Neural cell (in vitro differentiated cells): ENCODE data around the gene ZNF774.
A peak's percentile ranks its signal among the peaks of the same experiment; 100 is the strongest.
"Not testable (repeated sequence)": the region's sequence is repeated elsewhere in the genome, so short reads cannot be mapped to it uniquely, and the experiment has no call there.

Source experiments
- EP300 ChIP-seq: fragments of 450-650 bp; conservative IDR thresholded peaks from 2 replicates; pipeline ENCODE4 v1.6.1; 2014; ENCODE audit warnings: antibody characterized with exemption, mild to moderate bottlenecking, moderate library complexity; ENCODE audit not compliant: poor library complexity, severe bottlenecking
- EZH2 ChIP-seq: fragments of 200-600, 300-800 bp; shearing (Covaris generic), sonication (generic); IDR thresholded peaks from 2 replicates; pipeline ENCODE4 v1.6.1; 2014; ENCODE audit warnings: antibody characterized with exemption, low read length, borderline replicate concordance, mild to moderate bottlenecking; ENCODE audit not compliant: insufficient read depth, poor library complexity, severe bottlenecking
- POLR2AphosphoS5 ChIP-seq: IDR thresholded peaks from 2 replicates; pipeline ENCODE4 v1.6.1; 2012
- TAF1 ChIP-seq: IDR thresholded peaks from 2 replicates; pipeline ENCODE4 v1.6.1; 2012; ENCODE audit warnings: low read depth
- TF ChIP-seq, protein P1 (sequence below): fragments of 450-650 bp; IDR thresholded peaks from 2 replicates; pipeline ENCODE4 v1.5.1; 2014; ENCODE audit warnings: antibody characterized with exemption, mild to moderate bottlenecking, moderate library complexity; ENCODE audit not compliant: poor library complexity, severe bottlenecking
- TF ChIP-seq, protein P2 (sequence below): IDR thresholded peaks from 2 replicates; pipeline ENCODE4 v1.6.1; 2012; ENCODE audit warnings: borderline replicate concordance

DNA sequence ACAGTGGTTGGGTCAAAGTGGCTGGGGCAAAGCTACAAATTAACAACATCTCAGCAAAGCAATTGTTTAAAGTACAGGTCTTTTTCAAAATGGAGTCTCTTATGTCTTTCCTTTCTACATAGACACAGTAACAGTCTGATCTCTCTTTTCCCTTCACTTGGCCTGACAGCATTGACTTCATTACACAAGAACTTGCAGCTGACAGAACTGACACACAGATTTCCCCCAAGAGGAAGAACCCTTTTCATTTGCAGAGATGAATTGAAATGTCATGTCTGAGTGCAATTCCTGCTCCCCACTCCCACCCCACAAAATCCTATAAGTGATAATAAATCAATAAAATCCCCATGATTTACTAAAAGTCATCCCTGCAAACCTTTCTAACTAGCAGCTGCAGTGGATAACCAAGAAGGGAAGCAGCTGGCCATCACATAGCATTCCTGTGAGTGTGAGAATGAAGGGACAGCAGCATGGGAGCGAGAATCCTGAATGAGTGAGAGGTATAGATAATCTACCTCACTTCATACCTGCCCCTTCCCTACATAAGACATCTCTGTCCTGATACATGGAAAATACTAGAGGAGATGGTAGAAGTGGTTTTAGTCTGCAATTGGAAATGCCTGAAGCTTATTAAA lies 4.5 kb upstream of the ZNF774 start:
- not testable (repeated sequence) for TF ChIP-seq EZH2, POLR2AphosphoS5, TAF1
- TF ChIP-seq, protein P1, sequence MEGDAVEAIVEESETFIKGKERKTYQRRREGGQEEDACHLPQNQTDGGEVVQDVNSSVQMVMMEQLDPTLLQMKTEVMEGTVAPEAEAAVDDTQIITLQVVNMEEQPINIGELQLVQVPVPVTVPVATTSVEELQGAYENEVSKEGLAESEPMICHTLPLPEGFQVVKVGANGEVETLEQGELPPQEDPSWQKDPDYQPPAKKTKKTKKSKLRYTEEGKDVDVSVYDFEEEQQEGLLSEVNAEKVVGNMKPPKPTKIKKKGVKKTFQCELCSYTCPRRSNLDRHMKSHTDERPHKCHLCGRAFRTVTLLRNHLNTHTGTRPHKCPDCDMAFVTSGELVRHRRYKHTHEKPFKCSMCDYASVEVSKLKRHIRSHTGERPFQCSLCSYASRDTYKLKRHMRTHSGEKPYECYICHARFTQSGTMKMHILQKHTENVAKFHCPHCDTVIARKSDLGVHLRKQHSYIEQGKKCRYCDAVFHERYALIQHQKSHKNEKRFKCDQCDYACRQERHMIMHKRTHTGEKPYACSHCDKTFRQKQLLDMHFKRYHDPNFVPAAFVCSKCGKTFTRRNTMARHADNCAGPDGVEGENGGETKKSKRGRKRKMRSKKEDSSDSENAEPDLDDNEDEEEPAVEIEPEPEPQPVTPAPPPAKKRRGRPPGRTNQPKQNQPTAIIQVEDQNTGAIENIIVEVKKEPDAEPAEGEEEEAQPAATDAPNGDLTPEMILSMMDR, result not testable (repeated sequence)
- peak; percentile 79 for TF ChIP-seq EP300
- TF ChIP-seq, protein P2, sequence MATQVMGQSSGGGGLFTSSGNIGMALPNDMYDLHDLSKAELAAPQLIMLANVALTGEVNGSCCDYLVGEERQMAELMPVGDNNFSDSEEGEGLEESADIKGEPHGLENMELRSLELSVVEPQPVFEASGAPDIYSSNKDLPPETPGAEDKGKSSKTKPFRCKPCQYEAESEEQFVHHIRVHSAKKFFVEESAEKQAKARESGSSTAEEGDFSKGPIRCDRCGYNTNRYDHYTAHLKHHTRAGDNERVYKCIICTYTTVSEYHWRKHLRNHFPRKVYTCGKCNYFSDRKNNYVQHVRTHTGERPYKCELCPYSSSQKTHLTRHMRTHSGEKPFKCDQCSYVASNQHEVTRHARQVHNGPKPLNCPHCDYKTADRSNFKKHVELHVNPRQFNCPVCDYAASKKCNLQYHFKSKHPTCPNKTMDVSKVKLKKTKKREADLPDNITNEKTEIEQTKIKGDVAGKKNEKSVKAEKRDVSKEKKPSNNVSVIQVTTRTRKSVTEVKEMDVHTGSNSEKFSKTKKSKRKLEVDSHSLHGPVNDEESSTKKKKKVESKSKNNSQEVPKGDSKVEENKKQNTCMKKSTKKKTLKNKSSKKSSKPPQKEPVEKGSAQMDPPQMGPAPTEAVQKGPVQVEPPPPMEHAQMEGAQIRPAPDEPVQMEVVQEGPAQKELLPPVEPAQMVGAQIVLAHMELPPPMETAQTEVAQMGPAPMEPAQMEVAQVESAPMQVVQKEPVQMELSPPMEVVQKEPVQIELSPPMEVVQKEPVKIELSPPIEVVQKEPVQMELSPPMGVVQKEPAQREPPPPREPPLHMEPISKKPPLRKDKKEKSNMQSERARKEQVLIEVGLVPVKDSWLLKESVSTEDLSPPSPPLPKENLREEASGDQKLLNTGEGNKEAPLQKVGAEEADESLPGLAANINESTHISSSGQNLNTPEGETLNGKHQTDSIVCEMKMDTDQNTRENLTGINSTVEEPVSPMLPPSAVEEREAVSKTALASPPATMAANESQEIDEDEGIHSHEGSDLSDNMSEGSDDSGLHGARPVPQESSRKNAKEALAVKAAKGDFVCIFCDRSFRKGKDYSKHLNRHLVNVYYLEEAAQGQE, result not testable (repeated sequence)
